CD4-positive, alpha-beta T cell treated with Interleukin-4 for 4 hours (primary cell): ENCODE measurements around the gene KCNJ5.

ENCODE experiments used
- DNase-seq: peaks from one replicate; pipeline ENCODE4 v3.0.0-alpha.2; 2020

KCNJ5 gene

GRCh38 chr11:128936606-128937251 lies 45.6 kb downstream of the KCNJ5 start:
- DNase-seq: no peak

DNA sequence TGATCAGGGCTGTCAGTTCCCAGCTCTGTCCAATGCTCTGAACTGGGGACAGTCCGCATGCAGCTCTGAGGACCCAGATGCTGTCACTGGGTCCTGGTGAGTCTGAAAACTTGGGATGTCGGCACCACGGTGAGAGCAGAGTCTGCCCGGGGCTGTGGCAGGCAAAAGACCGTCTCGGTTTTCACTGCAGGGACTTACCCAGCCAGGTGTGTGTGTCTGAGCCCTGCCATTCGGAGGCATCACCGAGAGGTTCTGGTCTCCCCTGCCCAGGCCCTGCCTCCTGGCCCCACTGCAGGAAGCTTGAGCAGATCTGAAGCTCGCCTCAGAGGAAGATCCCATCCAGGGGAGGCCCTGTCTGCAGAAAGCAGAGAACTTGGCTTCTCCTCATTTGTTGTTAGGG lies 46.3 kb downstream of the KCNJ5 start:
- no peak for DNase-seq

DNA sequence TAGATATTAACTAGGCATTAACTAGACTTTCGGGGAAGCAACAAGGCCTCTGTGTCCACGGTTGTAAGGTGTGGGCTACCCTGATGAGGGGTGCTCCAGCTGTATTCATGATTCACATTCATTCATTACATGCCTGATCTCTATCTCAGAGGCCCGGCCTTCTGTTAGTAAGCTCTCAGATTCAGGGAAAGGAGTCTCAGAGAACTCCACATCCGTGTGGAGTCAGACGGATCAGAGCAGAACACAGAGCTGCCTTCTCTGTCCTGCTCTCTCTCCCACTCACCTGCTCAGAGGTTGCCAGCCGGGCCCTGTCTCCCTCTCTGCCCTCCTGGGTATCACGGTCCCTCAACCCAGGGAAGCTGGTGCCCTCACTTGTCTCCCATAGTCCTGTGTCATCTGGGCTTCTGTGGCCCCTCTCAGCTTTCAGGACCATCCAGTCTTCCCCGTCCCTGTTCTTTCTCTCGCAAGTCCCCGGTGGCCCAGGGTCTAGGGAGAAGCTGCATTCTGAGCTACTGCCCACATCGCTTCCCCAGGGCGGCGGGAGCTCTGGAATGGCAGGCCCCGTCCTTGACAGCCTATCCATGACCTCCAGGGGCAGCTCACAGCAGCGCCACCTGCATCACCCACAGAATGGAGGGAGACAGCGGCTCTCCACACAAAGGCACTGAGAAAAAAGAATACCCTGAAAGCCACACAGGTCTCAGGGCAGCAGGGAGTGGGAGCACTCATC lies 47.2 kb downstream of the KCNJ5 start:
- no peak for DNase-seq

- no peak for DNase-seq
These were observed 48.4 kb downstream of the KCNJ5 start for GRCh38 chr11:128939591-128939990.

GRCh38 chr11:128940156-128940555 lies 49.0 kb downstream of the KCNJ5 start:
- DNase-seq: no peak

DNA sequence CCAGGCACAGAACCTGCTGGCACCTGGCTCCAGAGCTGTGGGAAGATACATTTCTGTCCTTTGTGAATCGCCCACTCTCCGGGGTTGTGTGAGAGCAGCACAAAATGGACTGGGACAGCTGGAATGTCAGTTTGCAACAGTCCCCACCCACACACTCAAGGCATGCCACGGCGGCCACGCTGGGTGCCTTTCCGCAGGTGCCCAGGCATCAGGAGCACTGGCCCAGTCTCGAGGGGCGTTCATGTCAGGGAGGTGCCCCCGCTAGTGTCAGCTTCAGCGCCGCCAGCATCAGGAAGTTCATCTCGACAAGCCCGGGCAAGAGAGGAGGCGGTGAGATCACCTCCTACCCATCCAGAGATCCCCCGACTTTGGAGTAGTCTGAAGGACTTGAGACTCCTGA lies 49.4 kb downstream of the KCNJ5 start:
- DNase-seq: no peak

DNA sequence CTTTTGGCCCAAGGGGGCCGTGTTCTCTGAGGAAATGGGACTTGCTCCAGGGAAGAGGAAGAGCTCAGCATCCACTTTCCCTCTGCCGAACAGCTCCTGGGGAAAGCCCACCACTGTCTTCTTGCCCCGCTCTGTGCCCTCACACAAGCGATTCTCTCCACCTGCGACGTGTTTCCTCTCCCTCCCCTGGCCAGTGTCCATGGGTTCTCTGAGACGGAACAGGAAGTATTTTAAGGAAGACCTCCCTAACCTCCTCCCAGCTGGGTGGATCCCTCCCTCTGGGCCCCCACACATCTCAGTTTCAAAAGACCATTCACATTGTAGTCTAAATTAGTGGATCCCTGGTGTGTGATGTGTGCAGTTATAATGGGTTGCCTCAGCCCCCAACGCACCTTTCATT lies 50.0 kb downstream of the KCNJ5 start:
- no peak for DNase-seq

- no peak for DNase-seq
These were observed 50.6 kb downstream of the KCNJ5 start for GRCh38 chr11:128941573-128942271.

- DNase-seq: no peak
These were observed 51.1 kb downstream of the KCNJ5 start for GRCh38 chr11:128942272-128942612.

GRCh38 chr11:128942817-128943427 lies 51.8 kb downstream of the KCNJ5 start, which contains the start of gene TP53AIP1:
Gene TP53AIP1 (minus strand): TSS chr11:128942871. CDS start chr11:128937818, 5,053 bp downstream.
- DNase-seq: no peak

GRCh38 chr11:128943428-128943976 lies 52.3 kb downstream of the KCNJ5 start:
- DNase-seq: no peak

- DNase-seq: no peak
These were observed 55.5 kb downstream of the KCNJ5 start for GRCh38 chr11:128946648-128947047.

DNA sequence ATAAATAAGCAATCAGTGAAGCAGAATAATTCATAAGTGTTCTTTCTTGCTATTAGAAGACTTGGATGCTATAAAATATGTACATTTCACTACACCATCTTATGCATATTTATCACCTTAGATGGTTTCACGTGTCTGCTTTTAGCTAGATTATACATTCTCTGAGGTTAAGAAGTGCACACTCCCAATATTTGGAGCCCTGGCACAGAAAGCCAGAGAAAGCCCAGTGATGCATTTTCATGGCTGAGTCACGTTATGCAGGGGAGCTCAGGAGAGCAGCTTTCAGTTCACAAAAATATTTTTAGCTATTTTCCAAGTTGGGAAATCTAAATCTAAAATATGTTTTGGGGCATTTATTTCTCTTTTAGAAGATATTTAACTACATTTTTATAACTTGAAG lies 56.6 kb downstream of the KCNJ5 start:
- DNase-seq: no peak

- DNase-seq: no peak
These were observed 57.4 kb downstream of the KCNJ5 start for GRCh38 chr11:128948583-128948982.

GRCh38 chr11:128949791-128950454 lies 58.8 kb downstream of the KCNJ5 start:
- no peak for DNase-seq

DNA sequence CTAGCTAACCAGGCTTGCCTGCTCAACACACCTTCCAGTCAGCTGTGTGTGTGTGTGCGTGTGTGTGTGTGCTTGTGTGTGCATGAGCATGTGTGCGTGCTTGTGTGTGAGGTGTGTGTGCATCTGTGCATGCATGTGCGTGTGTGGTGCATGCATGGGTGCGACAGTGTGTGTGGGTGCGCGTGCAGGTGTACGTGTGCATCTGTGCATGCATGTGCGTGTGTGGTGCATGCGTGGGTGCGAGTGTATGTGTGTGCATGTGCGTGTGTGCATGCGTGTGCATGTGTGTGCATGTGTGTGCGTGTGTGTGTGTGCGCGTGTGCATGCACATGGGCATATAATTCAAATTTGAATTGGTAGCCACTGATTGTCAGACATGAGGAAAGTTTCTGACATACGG lies 62.0 kb downstream of the KCNJ5 start:
- DNase-seq: no peak

DNA sequence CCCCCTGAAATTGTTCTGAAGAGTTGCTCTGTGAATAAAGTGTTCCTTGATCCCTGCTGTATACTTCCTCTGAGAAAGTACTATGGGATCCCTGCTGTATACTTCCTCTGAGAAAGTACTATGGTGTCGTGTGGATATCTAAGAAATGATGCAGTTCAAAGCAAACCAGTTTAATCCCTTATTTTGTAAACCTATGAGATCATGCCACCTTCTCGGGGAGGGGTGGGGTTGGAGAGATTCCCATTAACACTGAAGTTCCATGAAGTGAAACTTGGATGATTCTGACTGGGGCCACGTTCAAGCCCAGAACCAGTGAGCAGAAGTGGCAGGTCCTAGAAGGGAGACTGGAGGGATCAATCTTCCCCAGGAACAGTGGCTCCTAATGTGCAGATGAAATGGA lies 64.5 kb downstream of the KCNJ5 start:
- DNase-seq: no peak

- DNase-seq: peak; percentile 35
These were observed 65.4 kb downstream of the KCNJ5 start for GRCh38 chr11:128956401-128957201.

DNA sequence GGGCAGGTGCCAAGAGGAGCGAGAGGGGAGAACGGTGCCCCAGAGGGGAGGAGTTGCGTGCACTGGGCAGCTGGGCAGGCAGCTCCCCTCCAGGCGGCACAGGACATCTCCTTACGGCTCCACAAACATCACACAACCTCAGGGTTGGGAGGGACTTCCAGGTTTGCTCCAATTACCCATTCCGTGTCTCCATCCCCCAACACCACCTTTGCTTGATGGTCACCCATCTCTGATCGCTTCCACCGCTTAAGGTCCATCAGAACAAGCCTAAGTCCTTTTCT lies 66.0 kb downstream of the KCNJ5 start:
- DNase-seq: no peak

- DNase-seq: no peak
These were observed 70.5 kb downstream of the KCNJ5 start for GRCh38 chr11:128961645-128962044.

GRCh38 chr11:128962896-128963295 lies 71.7 kb downstream of the KCNJ5 start:
- DNase-seq: no peak

DNA sequence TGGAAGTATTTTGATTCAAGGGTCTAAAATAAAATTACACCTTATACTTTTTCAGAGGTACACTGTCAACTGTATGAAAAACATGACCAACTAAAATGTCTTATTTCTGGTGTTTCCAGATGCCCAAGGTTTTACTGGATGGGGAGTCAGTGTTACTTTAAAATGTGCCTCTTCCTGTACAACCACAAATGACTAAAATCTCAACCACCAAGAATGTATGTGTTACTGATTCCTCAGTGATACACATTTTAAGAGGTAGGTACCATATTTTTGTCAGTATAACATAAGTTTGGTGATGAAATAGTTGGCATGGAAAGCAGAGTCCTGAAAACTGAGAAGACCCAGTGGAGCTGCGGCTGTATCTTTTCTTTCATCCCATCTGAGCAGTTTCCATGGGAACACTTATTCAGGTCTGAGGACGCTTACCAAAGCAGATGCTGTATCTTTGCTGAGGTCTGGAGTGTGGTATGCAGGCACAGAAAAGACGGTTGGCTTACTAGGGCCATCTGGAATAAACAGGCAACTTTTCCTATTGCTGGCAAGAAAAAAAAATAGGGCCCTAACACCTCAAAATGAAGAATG lies 72.7 kb downstream of the KCNJ5 start:
- DNase-seq: no peak
